HG02938 (cell line): ENCODE measurements around the gene NEURL1.
"Not testable (repeated sequence)": the region's sequence is repeated elsewhere in the genome, so short reads cannot be mapped to it uniquely, and the experiment has no call there.

Experiments
- ATAC-seq: cut with Tn5 transposase; IDR thresholded peaks from one replicate; pipeline ENCODE4 v1.9.1; 2021; ENCODE audit warnings: mild to moderate bottlenecking, moderate library complexity; ENCODE audit not compliant: unreplicated experiment

Gene NEURL1

DNA sequence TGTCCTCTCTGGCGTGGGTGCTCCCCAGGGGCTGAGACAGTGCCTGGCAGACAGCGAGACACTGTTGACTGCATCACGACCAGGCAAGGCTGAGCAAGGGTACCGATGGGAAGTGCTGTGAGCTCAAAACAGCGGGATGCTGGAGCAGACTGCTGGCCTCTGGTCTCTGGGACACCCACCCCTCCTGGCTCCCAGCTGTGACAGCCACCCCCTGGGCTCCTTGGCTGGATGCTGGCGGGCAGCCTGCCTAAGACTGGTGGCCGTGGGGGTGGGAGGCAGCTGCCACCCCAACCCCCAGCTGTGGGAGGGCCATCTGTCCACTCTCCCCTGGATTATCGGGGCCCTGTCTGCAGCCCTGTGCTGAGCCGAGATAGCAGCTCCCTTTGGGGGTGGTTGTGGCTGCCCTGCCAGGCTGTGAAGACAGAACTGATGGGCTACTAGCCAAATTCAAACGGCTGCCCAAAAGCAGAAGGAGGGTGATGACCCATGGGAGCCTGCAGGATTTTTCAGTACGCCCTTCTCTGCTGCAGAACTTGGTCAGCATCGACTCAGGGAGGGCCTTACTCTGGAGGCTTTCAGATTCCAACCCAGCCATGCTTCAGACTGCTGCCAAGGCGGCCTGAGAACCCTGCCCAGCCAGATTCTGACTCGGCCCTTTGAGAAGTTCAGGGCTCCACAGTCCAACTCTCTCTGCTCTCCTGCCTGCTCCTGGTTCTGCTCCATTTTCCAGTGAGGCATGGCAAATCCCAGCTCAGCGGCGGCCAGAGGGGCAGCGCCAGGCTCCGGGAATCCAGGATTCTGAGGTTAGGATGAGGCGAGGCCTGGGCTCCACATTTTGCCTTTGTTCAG is 125.3 kb downstream of the NEURL1 start:
- no peak for ATAC-seq

DNA sequence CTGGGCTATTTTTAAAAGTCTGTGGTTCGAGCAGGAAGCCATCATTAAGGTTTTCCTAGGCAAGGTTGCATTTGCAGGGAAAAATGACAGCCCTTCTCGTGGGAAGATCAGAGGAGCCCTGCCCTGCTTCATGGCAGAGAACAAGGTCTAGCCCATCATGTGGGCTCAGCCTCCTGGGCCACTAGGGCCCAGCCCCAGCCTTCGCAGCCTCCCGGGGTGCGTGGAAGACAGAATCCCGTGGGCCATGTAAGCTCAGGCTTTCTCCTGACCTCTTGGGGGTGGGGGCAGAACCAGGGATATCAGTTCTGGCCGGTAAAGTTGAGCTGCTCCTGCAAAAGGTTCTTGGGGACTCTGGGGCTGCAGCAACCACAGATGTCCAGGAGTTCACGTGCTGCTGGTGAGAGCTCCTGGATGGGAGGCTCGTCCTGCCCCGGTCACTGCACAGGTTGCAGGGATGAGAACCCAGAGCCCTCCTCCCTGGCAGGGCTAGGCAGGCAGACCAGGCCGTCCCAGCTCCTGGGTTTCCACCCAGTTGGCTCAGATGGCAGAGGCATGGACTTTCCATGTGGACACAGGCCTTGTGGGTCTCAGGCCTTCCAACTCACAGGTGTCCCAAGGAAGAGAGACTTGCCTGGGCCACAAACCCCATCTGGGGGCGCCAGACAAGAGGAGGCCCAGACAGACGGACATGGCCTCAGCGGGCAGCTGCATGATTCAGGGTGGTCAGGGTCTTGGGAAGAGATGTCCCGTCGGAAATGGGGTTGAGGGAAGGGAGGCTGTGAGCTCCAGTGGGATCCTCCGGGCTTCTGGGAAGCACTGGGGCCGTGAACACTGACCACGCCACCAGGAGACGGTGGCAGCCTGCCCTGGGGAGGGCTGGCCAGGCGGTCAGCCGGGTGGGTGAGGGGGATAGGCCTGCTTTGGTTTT is 126.2 kb downstream of the NEURL1 start:
- no peak for ATAC-seq

DNA sequence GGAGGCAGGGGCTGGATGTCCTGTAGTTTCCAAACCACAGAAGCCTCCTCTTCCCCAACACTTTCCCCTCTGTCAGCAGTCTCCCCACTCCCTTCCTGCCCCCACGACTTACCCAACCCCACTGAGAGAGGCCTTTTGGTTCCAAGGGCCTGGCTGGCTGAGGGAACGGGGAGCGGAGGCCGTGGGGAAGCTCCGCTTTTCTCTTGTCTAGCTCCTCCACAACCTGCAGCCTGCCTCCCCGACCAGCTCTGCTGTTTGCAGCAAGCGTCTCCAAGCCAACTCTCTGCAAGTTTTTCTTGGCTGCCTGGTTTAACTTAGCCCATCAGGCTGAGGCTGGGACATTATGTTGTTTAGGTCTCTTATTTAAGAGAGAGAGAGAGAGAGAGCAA is 126.8 kb downstream of the NEURL1 start:
- ATAC-seq, result no peak

GRCh38 chr10:103620891-103621782 is 127.6 kb downstream of the NEURL1 start:
- ATAC-seq, result no peak

DNA sequence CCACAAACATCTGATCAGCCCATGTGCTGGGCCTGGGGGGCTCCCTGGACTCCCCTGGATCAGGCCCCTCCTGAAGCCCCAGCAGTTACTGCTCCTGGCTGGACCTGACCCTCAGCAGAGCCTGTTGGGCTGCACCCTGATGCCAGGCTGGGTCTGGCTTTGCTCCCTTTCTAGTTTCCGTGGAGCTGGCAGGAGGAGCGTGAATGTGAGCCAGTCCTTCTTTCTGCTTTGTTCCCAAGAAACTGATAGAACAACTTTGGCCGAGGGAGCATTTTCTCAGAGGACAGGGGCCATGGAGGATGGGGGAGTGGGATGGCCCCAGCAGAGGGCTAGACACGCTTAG is 128.2 kb downstream of the NEURL1 start:
- ATAC-seq, result no peak

DNA sequence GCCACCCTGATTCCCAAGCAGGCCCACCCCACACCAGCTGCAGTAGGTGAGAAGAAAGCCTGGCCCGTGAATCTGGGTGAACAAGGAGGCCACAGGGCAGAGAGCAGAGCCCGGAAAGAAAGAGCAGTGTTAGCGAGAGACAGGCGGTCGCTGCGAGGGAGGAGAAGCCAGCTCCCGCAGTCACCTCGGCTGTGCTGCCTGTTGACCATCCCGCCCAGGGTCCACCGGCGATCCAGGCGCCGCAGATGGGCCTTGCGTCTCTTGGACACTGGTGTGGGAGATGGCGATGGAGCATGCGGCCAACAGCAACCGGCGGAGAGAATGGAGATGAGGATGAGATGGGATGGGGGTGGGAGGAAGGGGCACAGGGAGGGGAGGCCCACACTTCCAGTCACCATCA is 128.8 kb downstream of the NEURL1 start:
- no peak for ATAC-seq

GRCh38 chr10:103622935-103623574 is 129.6 kb downstream of the NEURL1 start:
- ATAC-seq, result no peak

- ATAC-seq, result no peak
Measured at GRCh38 chr10:103626178-103626577, 132.7 kb downstream of the NEURL1 start.

DNA sequence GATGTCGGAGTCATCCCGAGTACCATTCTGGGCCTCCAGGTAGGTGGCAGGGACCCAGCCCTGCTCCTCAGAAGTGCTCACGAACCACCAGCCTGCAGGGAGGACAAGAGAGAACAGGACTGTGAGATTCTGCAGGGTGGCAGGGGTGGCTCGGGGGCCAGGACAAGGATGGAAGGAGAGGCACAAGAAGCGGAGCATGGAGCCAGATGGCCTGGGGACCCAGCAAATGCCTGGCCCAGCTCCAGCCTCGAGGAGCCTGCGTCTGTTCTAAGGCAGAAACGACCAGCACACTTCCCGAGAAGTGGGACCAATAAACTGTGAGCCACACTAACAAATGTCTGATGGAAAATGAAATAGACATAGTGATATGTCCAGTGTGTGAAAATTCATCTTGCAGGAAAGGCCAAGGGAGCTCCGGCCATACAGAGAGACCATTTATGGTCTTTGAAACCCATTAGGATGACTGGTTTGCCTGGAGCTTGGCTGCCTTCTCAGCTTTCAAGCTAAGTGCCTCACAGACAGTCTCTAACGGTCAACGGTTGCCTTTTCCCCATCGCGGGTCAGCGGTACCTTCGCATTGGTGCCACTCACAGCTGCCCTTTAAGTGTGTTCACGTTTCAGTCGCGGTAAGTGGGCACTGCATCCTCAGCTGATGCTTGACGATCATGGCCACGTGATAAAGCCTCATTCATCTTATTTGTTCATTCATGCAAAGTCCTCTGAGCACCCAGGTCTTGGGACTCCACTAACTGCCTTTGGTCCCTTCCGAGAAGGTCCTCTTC is 133.8 kb downstream of the NEURL1 start:
- no peak for ATAC-seq

DNA sequence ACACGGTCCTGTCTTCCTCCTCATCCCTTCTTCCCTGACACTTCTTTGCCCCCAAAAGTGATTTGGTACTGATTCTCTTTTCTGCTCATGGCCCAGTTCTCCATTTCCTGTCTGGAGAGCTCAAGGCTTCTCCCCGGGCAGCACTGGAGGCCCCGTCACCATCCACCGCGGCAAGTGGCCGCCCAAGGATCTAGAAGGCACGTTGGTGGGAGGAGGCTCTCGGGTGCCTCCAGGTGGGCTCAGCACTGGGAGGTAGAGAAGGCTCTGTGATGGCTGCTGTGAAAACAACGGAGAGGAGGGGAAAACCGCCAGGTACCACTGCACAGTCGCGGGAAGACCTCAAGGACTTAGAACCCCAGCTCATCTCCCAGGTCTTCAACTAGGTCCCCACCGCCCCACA is 134.4 kb downstream of the NEURL1 start:
- no peak for ATAC-seq

DNA sequence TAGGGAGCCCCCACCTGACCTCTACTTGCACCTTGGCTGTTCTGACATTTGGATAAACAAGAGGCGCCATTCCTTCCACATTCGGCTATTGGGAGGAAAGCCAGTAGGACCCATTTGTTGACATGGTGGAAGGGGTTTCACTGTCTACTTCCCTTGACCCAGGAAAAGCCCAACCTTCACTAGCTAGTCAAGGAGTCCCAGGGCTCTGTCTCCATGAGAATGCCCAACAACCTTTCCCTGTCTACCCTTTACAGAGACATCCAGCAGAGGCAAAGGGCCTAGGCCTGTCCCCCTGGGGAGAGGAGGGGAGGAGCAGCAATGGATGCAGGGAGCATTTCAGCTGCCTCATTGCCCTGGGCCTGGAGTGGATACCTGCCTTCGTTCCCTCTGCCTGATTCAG is 136.1 kb downstream of the NEURL1 start:
- ATAC-seq, result no peak

DNA sequence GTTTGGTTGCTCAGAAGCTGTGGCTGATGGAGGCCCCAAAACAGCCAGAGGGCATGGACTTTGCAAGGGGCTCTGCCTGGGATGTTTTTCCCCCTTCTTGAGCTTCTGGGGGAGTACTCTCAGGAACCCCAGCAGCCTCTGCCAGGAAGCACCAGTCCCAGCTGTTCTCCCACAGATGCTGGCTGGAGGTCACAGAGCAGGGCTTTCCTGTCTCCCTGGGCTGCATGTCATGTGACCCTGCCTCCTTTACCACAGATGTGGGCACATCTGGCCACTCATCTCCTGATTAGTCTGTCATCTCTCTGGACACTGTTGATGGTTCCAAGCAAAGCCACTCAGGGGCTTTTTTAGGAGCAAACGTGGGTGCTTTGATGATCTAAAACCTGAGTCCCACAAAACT is 136.7 kb downstream of the NEURL1 start:
- no peak for ATAC-seq

DNA sequence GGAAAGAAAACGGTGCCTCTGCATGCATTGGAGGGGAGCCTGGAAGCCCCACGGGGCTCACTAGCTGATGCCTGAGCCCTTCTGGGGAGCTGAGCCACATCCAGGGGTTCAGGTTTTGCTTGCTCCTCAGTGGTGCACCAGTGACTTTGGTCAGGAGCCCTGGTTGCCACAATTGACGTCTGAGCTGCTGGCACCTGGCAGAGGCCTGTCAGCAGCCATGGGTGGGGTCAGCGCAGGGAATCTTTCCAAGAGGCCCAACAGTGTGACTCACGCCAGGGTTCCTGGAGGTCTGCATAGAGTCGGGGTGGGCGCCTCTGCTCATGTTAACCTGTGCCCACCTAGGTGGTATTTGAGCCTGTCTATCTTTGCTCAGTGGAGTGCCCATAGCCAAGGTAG is 138.7 kb downstream of the NEURL1 start:
- ATAC-seq, result no peak

- ATAC-seq, result not testable (repeated sequence)
Measured at GRCh38 chr10:103632871-103633270, 139.4 kb downstream of the NEURL1 start.

DNA sequence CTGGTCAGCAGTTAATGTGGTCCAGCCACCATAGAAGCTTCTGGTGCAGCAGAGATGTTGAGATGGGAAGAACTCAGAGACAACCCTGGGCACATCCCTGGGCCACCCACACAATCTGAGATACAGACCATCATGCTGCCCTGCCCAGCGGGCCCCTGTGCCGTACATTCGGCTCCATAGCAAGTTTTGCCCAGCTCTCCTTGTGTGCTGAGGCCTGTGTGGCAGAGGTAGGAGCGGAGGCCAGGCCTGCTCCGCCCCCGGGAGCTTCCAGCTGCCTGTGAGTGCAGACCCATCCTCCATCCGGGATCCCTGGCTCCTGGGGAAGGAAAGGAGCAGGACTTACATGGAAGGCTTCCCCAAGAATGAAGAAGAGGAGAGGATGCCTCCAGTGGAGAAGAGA is 140.3 kb downstream of the NEURL1 start:
- no peak for ATAC-seq

- no peak for ATAC-seq
Measured at GRCh38 chr10:103635580-103635979, 142.1 kb downstream of the NEURL1 start.

DNA sequence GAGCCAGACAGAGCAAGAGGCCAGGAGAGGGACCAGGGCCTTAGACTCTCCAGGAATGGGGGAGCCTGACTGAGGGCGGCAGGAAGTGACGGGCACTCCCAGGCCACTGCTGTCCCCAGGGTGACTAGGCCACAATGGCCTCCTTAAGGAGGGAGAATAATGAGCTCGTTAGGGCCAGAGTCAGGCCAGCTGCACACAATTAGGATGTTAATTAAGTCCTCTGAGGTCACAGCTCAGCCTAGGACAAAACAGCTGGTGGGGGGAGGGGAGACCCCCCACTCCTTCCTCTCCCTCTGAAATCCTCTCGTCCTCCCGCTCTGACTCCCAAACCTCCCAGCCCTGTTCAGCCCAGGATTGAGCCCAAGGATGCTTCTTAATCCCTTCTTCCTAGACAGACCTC is 143.0 kb downstream of the NEURL1 start:
- no peak for ATAC-seq

DNA sequence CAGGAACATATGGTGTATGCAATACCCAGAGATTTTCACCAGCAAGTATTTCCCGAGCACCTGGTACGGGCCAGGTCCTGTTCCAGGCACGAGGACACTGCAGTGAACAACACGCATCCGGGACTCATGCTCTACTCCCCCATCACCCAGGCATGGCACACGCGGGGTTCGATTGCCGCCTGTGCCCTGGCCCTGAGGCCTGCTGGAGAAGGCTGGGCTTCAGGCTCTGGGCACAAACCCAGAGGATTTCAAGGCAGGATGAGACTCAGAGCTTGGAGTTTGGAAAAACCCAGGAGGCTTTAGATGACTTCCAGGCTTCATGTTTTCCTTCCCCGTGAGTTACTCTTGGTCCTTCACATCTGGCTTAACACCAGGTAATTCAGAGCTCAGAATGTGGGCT is 143.5 kb downstream of the NEURL1 start:
- no peak for ATAC-seq

DNA sequence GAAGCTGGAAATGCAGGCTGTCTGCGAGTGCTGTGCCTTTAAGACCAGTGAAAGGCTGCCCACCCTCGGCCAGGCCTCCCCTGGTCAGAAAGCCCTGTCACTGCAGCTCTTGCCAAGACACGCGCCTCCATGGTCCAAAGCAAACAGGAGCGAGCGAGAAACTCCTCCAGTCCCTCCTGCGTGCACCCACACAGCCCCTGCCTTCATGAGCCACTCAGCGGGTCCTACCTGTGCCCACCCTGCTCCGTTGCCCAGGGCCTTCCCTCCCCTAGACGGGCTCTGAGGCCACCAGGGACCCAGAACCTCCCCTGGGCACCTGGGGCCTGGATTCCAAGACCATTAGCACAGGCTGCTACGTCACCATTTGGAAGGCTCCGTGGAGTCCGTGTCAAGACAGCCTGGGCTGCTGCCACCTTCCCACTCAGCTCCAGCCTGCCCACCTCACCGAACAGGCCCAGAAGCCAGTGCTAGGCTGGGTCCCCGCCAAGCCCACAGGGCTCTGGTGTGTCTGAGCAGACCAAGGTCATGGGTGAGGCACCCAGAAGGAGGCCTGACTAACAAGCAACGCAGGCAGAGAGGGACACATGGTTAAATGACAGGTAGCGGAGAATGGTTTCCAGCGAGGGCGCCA is 144.5 kb downstream of the NEURL1 start:
- no peak for ATAC-seq
